GM21526 (cell line): ENCODE data around the gene CCDC8.
"Not testable (repeated sequence)": the region's sequence is repeated elsewhere in the genome, so short reads cannot be mapped to it uniquely, and the experiment has no call there.

ENCODE experiments used
- ATAC-seq: cut with Tn5 transposase; IDR thresholded peaks from one replicate; pipeline ENCODE4 v1.9.1; 2021; ENCODE audit warnings: moderate library complexity; ENCODE audit not compliant: unreplicated experiment, low FRiP score

CCDC8 gene

GRCh38 chr19:46413262-46414031, at the start of gene CCDC8:
Gene CCDC8 (minus strand): TSS chr19:46413564. CDS start chr19:46412810, 754 bp downstream.
- ATAC-seq = no peak

- no peak for ATAC-seq
Measured at GRCh38 chr19:46461537-46461936, 48.2 kb upstream of the CCDC8 start.

GRCh38 chr19:46460981-46461380, 47.6 kb upstream of the CCDC8 start:
- no peak for ATAC-seq

GRCh38 chr19:46460055-46460454, 46.7 kb upstream of the CCDC8 start:
- ATAC-seq = no peak

GRCh38 chr19:46456930-46457329, 43.6 kb upstream of the CCDC8 start:
- ATAC-seq = no peak

- no peak for ATAC-seq
Measured at GRCh38 chr19:46454244-46454643, 40.9 kb upstream of the CCDC8 start.

- no peak for ATAC-seq
Measured at GRCh38 chr19:46453661-46454060, 40.3 kb upstream of the CCDC8 start.

- no peak for ATAC-seq
Measured at GRCh38 chr19:46452186-46452585, 38.8 kb upstream of the CCDC8 start.

GRCh38 chr19:46451352-46451751, 38.0 kb upstream of the CCDC8 start:
- ATAC-seq = no peak

- no peak for ATAC-seq
Measured at GRCh38 chr19:46450737-46451136, 37.4 kb upstream of the CCDC8 start.

GRCh38 chr19:46449228-46449627, 35.9 kb upstream of the CCDC8 start:
- ATAC-seq = no peak

GRCh38 chr19:46448601-46449000, 35.2 kb upstream of the CCDC8 start:
- ATAC-seq = no peak

- no peak for ATAC-seq
Measured at GRCh38 chr19:46447824-46448223, 34.5 kb upstream of the CCDC8 start.

- ATAC-seq = no peak
Measured at GRCh38 chr19:46447006-46447405, 33.6 kb upstream of the CCDC8 start.

- ATAC-seq = no peak
Measured at GRCh38 chr19:46446021-46446420, 32.7 kb upstream of the CCDC8 start.

- no peak for ATAC-seq
Measured at GRCh38 chr19:46442808-46443450, 29.6 kb upstream of the CCDC8 start.

GRCh38 chr19:46441866-46442265, 28.5 kb upstream of the CCDC8 start:
- no peak for ATAC-seq

- ATAC-seq = not testable (repeated sequence)
Measured at GRCh38 chr19:46435689-46436088, 22.3 kb upstream of the CCDC8 start.

GRCh38 chr19:46435009-46435408, 21.6 kb upstream of the CCDC8 start:
- no peak for ATAC-seq

- not testable (repeated sequence) for ATAC-seq
Measured at GRCh38 chr19:46433470-46433869, 20.1 kb upstream of the CCDC8 start.

- ATAC-seq = no peak
Measured at GRCh38 chr19:46431824-46432223, 18.5 kb upstream of the CCDC8 start.

- no peak for ATAC-seq
Measured at GRCh38 chr19:46429999-46430398, 16.6 kb upstream of the CCDC8 start.
